GM20000 (cell line): ENCODE measurements around the gene PLXND1.

Experiments used
- DNase-seq: peaks from one replicate; pipeline ENCODE4 v3.0.0; 2012; ENCODE audit warnings: low spot score
- TF ChIP-seq, protein P1 (sequence below): IDR thresholded peaks from 2 replicates; pipeline ENCODE4 v1.5.1; 2012; ENCODE audit warnings: mild to moderate bottlenecking, control low read depth; ENCODE audit errors: extremely low read depth, missing control alignments

Gene PLXND1

DNA sequence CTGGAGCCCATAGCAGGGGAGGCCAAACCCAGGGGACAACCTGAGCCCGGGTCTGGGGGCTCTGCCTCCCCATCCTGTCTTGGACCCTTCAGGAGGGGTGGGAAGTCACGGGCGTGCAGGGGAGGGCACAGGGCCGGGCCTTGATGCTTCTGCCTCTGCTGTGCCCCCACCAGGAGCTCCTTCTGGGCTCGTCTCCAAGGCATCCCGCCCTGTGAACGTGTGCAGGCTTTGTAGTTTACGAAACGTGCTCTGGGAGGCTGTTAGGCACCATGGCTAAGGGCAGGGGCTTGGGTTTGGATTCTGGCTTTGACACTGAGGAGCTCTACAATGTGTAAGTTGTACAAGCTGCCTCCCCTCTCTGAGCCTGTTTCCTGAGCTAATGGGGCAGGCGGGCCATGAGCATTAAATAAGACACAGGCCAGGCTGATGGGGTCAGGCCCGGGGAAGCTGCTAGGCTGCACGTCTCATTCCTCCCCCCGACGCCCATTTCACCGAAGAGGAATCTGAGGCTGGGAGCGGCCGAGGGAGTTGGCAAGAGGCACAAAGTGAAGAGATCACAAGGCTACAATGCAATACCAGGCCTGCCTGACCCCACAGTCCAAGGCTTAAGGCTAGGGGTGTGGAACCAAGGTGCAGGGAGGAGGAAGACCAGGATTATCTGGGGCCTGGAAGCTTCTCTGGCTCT lies 19.6 kb downstream of the PLXND1 start:
- TF ChIP-seq, protein P1, sequence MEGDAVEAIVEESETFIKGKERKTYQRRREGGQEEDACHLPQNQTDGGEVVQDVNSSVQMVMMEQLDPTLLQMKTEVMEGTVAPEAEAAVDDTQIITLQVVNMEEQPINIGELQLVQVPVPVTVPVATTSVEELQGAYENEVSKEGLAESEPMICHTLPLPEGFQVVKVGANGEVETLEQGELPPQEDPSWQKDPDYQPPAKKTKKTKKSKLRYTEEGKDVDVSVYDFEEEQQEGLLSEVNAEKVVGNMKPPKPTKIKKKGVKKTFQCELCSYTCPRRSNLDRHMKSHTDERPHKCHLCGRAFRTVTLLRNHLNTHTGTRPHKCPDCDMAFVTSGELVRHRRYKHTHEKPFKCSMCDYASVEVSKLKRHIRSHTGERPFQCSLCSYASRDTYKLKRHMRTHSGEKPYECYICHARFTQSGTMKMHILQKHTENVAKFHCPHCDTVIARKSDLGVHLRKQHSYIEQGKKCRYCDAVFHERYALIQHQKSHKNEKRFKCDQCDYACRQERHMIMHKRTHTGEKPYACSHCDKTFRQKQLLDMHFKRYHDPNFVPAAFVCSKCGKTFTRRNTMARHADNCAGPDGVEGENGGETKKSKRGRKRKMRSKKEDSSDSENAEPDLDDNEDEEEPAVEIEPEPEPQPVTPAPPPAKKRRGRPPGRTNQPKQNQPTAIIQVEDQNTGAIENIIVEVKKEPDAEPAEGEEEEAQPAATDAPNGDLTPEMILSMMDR: no peak
- DNase-seq: no peak

DNA sequence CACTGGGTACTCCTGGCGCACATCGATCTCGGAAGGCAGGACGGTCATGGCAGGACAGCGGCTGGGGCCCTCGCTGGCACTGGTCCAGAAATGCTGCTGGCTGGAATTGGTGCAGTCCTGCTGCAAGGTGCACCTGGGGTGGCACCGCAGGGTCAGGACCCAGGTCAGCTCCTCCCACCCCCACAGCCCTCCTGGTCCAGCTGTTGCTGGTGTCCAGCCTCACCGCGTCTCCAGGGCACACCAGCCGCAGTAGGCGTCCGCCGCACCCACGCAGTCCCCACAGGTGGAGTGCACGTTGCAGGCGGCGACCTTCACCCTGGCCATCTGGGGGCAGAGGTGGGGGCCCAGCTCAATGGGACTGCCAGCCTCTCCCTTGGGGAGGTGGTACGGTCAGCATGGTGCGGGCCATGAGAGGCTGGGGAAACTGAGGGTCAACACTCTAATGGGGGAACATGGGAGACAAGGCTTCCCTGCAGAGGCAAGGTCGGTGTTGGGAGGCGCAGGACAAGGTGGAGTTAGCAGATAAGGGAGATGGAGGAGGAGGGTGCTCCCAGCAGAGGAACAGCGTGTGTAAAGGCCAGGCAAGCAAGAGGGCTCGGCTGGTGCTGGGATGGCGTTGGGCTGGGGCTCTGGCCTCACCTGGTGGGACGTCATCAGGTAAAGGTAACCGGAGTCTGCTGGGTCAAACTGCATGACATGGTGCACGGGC lies 20.4 kb downstream of the PLXND1 start:
- TF ChIP-seq, protein P1: no peak
- DNase-seq: no peak

DNA sequence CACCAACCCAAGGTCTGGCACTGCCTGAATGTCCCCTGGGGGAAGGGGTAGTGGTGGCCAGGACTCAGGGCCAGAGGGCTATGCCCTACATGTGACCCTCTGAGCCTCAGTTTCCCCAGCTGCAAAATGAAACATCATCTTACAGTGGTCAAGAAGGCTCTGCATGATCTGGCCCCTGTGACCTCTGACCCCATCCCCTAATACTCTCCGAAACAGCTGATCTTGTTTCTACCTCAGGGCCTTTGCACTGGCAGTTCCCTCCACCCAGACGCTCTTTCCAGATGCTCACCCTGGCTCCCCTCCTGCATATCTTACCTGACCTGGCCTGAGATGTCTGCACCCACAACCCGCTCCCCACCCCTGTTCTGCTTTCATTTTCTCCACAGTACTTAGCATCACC lies 21.8 kb downstream of the PLXND1 start:
- TF ChIP-seq, protein P1: no peak

DNA sequence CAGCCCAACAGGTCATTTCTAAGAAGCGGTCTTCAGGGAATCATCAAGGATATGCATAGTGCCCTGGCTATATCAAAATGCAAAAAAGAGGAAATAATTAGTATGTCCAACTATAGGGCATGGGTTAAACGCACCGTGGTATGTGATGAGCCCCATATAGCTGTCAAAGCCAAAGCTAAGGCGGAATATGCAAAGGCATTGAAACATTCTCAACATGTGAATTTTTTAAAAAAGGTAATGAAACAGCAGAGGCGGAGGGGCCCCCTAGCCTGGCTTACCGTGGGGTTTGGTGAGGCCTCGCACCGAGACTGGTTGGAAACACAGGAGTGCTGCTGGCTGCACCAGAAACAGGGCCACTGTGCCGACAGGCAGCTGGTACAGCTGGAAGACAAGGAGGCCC lies 23.2 kb downstream of the PLXND1 start:
- no peak for DNase-seq
- TF ChIP-seq, protein P1: no peak

More for the DNA sequence above, 21.8 kb downstream of the PLXND1 start:
- DNase-seq: no peak

DNA sequence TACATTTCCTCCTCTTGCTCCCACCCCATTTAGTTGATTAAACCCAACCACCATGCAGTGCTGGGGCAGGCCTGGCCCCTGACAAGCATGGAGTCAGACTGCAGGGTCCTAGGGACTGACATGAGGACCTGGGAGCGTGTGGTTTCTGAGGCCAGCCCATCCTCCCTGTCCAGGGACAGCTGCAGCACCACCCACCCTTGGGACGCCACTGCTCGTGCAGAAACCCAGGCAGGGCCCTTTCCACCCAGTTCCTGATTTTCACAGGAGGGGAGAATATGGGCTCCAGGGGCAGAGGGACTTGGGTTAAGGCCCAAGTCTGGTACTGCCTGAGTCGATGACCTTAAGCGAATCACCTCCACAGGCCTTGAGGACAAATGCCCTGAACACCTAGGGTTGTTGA lies 23.7 kb downstream of the PLXND1 start:
- TF ChIP-seq, protein P1: no peak
- no peak for DNase-seq

DNA sequence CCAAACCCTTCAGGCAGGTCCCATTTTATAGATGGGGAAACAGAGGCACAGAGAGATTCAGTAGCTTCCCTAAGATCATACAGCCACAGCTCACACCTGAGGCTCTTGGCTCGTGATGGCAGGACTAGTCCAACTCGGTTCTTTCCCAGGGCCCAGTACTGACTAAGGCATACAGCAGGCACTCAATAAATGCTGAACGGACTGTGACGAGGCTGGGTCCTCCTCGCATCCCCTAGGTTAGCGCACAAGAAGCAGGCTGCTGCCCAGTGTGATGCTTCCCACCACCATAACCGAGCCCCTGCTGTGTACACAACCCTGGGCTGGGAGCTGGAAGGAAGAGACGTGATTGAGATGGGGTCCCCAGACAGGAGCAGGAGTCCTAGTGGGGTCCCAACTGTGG lies 24.9 kb downstream of the PLXND1 start:
- TF ChIP-seq, protein P1: no peak
- no peak for DNase-seq

DNA sequence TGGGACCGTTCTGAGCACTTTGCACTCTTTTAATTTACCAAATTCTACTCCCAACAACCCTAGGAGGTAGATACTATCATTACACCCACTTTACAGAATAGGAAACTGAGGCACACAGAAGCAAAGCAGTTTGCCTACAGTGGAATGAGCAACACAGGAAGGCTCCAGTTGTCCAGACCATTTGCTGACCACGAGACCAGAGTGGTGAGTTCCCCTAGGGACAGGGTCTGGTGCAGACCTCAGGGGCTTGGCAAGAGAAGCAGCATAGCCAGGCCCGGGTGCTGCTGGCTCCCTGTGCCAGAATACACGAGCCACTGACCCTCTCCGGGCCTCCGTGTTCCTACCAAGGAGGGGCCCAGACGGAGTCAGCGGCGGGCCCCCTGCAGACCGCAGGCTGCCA lies 26.5 kb downstream of the PLXND1 start:
- TF ChIP-seq, protein P1: no peak
- DNase-seq: no peak
